ENCODE results near the gene LRIT3. TPM values are rescaled to one million over a fixed set of nuclear protein-coding genes. Genes with fewer than 3 reads are reported as not detected.

The LRIT3 gene
- total RNA-seq, 1 donor from 2014 or later, result 0.15 TPM

- Mint-ChIP-seq H3K4me3 (no peak overlapping the region), H3K27me3 (ENCODE audit: insufficient read depth, low read depth) (no peaks in the 10 kb centered on the region), H3K4me1 (no peaks in the 10 kb centered on the region), H3K36me3 (no peaks in the 10 kb centered on the region), H3K27ac (no peak overlapping the region), H3K9me3 (peaks cover 13% of the 10 kb centered on the region)
- no peaks in the 10 kb centered on the region for H3K36me3 ChIP-seq
- no peaks in the 10 kb centered on the region for H3F3A ChIP-seq (ENCODE audit: low read depth)
- H2AFZ ChIP-seq (replicated peaks), result no peak overlapping the region
- H4K20me1 ChIP-seq (ENCODE audit: low read depth), result no peaks in the 10 kb centered on the region
- H3K9ac ChIP-seq, result no peak overlapping the region
- H3K9me3 ChIP-seq (ENCODE audit: low read depth), result no peaks in the 10 kb centered on the region
- H3K79me2 ChIP-seq (ENCODE audit: low read depth), result no peaks in the 10 kb centered on the region
- no peak overlapping the region for H3K4me3 ChIP-seq
- H3K4me1 ChIP-seq, result no peaks in the 10 kb centered on the region
- no peak overlapping the region for H3K27ac ChIP-seq
- H3K27me3 ChIP-seq, result no peaks in the 10 kb centered on the region
- no peak for TF ChIP-seq EZH2 (IDR thresholded peaks at IDR 0.05)
- TF ChIP-seq EZH2phosphoT487 (IDR thresholded peaks at IDR 0.05), result no peak
- TF ChIP-seq CTCF (IDR thresholded peaks at IDR 0.05), result no peak
- H3K4me2 ChIP-seq, result no peak overlapping the region
- no peak for DNase-seq (ENCODE audit: low spot score)
These were observed 13.4 kb downstream of the LRIT3 start for GRCh38 chr4:109861271-109861670.

GRCh38 chr4:109861916-109862511 is 14.1 kb downstream of the LRIT3 start:
- H3F3A ChIP-seq (ENCODE audit: low read depth), result no peaks in the 10 kb centered on the region
- no peaks in the 10 kb centered on the region for H3K4me1 ChIP-seq
- H3K9ac ChIP-seq, result no peak overlapping the region
- H3K27ac ChIP-seq, result no peak overlapping the region
- H3K4me3 ChIP-seq, result no peak overlapping the region
- H3K27me3 ChIP-seq, result no peaks in the 10 kb centered on the region
- Mint-ChIP-seq H3K4me1 (no peaks in the 10 kb centered on the region), H3K4me3 (no peak overlapping the region), H3K9me3 (peaks cover 13% of the 10 kb centered on the region), H3K36me3 (no peaks in the 10 kb centered on the region), H3K27me3 (ENCODE audit: insufficient read depth, low read depth) (no peaks in the 10 kb centered on the region), H3K27ac (no peak overlapping the region)
- H3K4me2 ChIP-seq, result no peak overlapping the region
- H3K9me3 ChIP-seq (ENCODE audit: low read depth), result no peaks in the 10 kb centered on the region
- no peaks in the 10 kb centered on the region for H3K79me2 ChIP-seq (ENCODE audit: low read depth)
- no peak for DNase-seq (ENCODE audit: low spot score)
- H4K20me1 ChIP-seq (ENCODE audit: low read depth), result no peaks in the 10 kb centered on the region
- H3K36me3 ChIP-seq, result no peaks in the 10 kb centered on the region
- TF ChIP-seq CTCF (IDR thresholded peaks at IDR 0.05) (no peak), EZH2 (IDR thresholded peaks at IDR 0.05) (no peak), EZH2phosphoT487 (IDR thresholded peaks at IDR 0.05) (no peak)
- H2AFZ ChIP-seq (replicated peaks), result no peak overlapping the region

- H3K9me3 ChIP-seq (ENCODE audit: low read depth), result no peaks in the 10 kb centered on the region
- no peaks in the 10 kb centered on the region for H3K27me3 Mint-ChIP-seq (ENCODE audit: insufficient read depth, low read depth)
- H3K4me3 ChIP-seq, result no peak overlapping the region
- H3K36me3 Mint-ChIP-seq, result no peaks in the 10 kb centered on the region
- TF ChIP-seq CTCF (IDR thresholded peaks at IDR 0.05) (peak; percentile 17), EZH2 (IDR thresholded peaks at IDR 0.05) (no peak)
- no peak overlapping the region for H3K9ac ChIP-seq
- H3K4me1 ChIP-seq, result no peaks in the 10 kb centered on the region
- no peak overlapping the region for H3K4me3 Mint-ChIP-seq
- no peaks in the 10 kb centered on the region for H3F3A ChIP-seq (ENCODE audit: low read depth)
- no peak for DNase-seq (ENCODE audit: low spot score)
- peaks cover 7% of the 10 kb centered on the region for H3K9me3 Mint-ChIP-seq
- no peak overlapping the region for H2AFZ ChIP-seq (replicated peaks)
- H3K36me3 ChIP-seq, result no peaks in the 10 kb centered on the region
- H3K79me2 ChIP-seq (ENCODE audit: low read depth), result no peaks in the 10 kb centered on the region
- H3K27me3 ChIP-seq, result no peaks in the 10 kb centered on the region
- H4K20me1 ChIP-seq (ENCODE audit: low read depth), result no peaks in the 10 kb centered on the region
- no peak overlapping the region for H3K4me2 ChIP-seq
- H3K4me1 Mint-ChIP-seq, result no peaks in the 10 kb centered on the region
- no peak overlapping the region for H3K27ac Mint-ChIP-seq
- no peak overlapping the region for H3K27ac ChIP-seq
These were observed 16.2 kb downstream of the LRIT3 start for GRCh38 chr4:109864134-109864533.
